Adrenal gland (tissue), 5 donors: ENCODE measurements around the gene PHIP.

ENCODE experiments used
- CTCF ChIP-seq, 6 experiments: fragments of 450-650 bp in 4 of 6; fragments of 200-600 bp in 2 of 6; sonication (generic) in 1 of 6; IDR thresholded peaks; 1 replicate in 5 of 6; 2 replicates in 1 of 6; pipeline versions ENCODE4 v1.5.1 to v1.8.0; 2016 to 2021; ENCODE audit warnings: antibody characterized with exemption in 6 of 6, mild to moderate bottlenecking in 2 of 6, moderate library complexity in 1 of 6
- POLR2A ChIP-seq, 2 donors: fragments of 450-650 bp; IDR thresholded peaks; one replicate each; pipeline ENCODE4 v1.6.1; 2017; ENCODE audit warnings: antibody characterized with exemption in 2 of 2, mild to moderate bottlenecking in 2 of 2, moderate library complexity in 1 of 2
- donor health status: DM: no; HTN: no; CAD: no.

- TF ChIP-seq POLR2A (IDR thresholded peaks at IDR 0.05) (no peak), CTCF (IDR thresholded peaks at IDR 0.05) (no peak)
Observed at GRCh38 chr6:78908621-78909020, 169.4 kb downstream of the PHIP start.
